ENCODE data around the gene USP53. TPM values are rescaled to one million over a fixed set of nuclear protein-coding genes. Genes with fewer than 3 reads are reported as not detected.
A peak's percentile ranks its signal among the peaks of the same experiment; 100 is the strongest.

USP53 gene
- total RNA-seq, 1 donor from 2014 or later: 20.4 TPM

DNA sequence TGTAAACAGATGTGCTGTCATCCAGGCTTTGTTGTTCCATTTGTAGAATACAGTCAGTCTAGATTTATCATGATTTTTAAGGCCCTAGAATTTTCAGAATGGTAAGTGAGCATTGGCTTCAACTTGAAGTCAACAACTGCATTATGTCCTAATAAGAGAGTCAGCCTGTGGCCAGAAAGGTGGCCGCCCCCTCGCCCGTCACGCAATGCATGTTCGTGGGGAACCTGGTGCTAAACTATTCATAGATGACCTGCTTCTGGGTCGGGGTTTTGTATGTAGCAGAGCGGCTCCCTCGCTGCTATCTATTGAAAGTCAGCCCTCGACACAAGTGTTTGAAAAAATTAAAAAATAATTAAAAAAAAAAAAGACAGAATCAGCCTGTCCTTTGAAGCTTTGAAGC lies 24.7 kb downstream of the USP53 start:
- Mint-ChIP-seq H3K4me1 (peaks cover 29% of the 10 kb centered on the region), H3K9me3 (no peaks in the 10 kb centered on the region), H3K4me3 (no peak overlapping the region), H3K27ac (no peak overlapping the region), H3K36me3 (ENCODE audit: low read depth) (peaks cover 36% of the 10 kb centered on the region), H3K27me3 (no peaks in the 10 kb centered on the region)
- intact Hi-C loops (cut with micrococcal nuclease): no loop called here
- POLR2A ChIA-PET: interaction anchor here (0.5 kb wide), 1 partner anchor 33 kb away, joined by 4 read pairs; no protein-coding TSS in a partner anchor
- no peak for DNase-seq
- CTCF ChIA-PET: no interaction called here
- ATAC-seq (ENCODE audit: low read depth): no peak
- TF ChIP-seq, protein P1, sequence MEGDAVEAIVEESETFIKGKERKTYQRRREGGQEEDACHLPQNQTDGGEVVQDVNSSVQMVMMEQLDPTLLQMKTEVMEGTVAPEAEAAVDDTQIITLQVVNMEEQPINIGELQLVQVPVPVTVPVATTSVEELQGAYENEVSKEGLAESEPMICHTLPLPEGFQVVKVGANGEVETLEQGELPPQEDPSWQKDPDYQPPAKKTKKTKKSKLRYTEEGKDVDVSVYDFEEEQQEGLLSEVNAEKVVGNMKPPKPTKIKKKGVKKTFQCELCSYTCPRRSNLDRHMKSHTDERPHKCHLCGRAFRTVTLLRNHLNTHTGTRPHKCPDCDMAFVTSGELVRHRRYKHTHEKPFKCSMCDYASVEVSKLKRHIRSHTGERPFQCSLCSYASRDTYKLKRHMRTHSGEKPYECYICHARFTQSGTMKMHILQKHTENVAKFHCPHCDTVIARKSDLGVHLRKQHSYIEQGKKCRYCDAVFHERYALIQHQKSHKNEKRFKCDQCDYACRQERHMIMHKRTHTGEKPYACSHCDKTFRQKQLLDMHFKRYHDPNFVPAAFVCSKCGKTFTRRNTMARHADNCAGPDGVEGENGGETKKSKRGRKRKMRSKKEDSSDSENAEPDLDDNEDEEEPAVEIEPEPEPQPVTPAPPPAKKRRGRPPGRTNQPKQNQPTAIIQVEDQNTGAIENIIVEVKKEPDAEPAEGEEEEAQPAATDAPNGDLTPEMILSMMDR (IDR thresholded peaks at IDR 0.05): no peak

- no peak overlapping the region for H3K27ac Mint-ChIP-seq
Measured at GRCh38 chr4:119237642-119238041, 25.1 kb downstream of the USP53 start.

GRCh38 chr4:119238068-119238722 lies 25.7 kb downstream of the USP53 start:
- peaks cover 24% of the 10 kb centered on the region for H3K4me1 Mint-ChIP-seq
- no peak overlapping the region for H3K4me3 Mint-ChIP-seq
- intact Hi-C loops (cut with micrococcal nuclease): loop anchor here (1.0 kb wide), 1 partner anchor 26 kb away; the partner anchor contains the start of gene USP53
- peaks cover 34% of the 10 kb centered on the region for H3K36me3 Mint-ChIP-seq (ENCODE audit: low read depth)
- no peaks in the 10 kb centered on the region for H3K9me3 Mint-ChIP-seq
- ChIA-PET POLR2A (interaction anchor here (0.8 kb wide), 1 partner anchor 26 kb away, joined by 3 read pairs; the partner anchor contains the start of gene USP53), CTCF (interaction anchor here (1.3 kb wide), 1 partner anchor 196 kb away, joined by 3 read pairs; no protein-coding TSS in a partner anchor)
- TF ChIP-seq, protein P1 (IDR thresholded peaks at IDR 0.05): no peak
- H3K27me3 Mint-ChIP-seq: no peaks in the 10 kb centered on the region
- H3K27ac Mint-ChIP-seq: peak overlapping the region; percentile 38
- peak; percentile 66 for ATAC-seq (ENCODE audit: low read depth)
- no peak for DNase-seq

More at GRCh38 chr4:119237642-119238041, 25.1 kb downstream of the USP53 start:
- Mint-ChIP-seq H3K4me3 (no peak overlapping the region), H3K9me3 (no peaks in the 10 kb centered on the region), H3K27me3 (no peaks in the 10 kb centered on the region), H3K4me1 (peaks cover 28% of the 10 kb centered on the region), H3K36me3 (ENCODE audit: low read depth) (peaks cover 34% of the 10 kb centered on the region)
- ATAC-seq (ENCODE audit: low read depth) (no peak), DNase-seq (no peak)
- CTCF ChIA-PET: interaction anchor here (1.3 kb wide), 1 partner anchor 195 kb away, joined by 3 read pairs; no protein-coding TSS in a partner anchor
- intact Hi-C loops (cut with micrococcal nuclease): loop anchor here (1.0 kb wide), 1 partner anchor 25 kb away; the partner anchor contains the start of gene USP53
- POLR2A ChIA-PET: interaction anchor here (0.5 kb wide), 1 partner anchor 33 kb away, joined by 4 read pairs; no protein-coding TSS in a partner anchor
- TF ChIP-seq, protein P1 (IDR thresholded peaks at IDR 0.05): no peak

- H3K27ac Mint-ChIP-seq: no peak overlapping the region
- peaks cover 26% of the 10 kb centered on the region for H3K4me1 Mint-ChIP-seq
- ChIA-PET CTCF (no interaction called here), POLR2A (no interaction called here)
- no peak overlapping the region for H3K4me3 Mint-ChIP-seq
- H3K36me3 Mint-ChIP-seq (ENCODE audit: low read depth): peaks cover 32% of the 10 kb centered on the region
- TF ChIP-seq, protein P1 (IDR thresholded peaks at IDR 0.05): no peak
- no peaks in the 10 kb centered on the region for H3K27me3 Mint-ChIP-seq
- H3K9me3 Mint-ChIP-seq: no peaks in the 10 kb centered on the region
- DNase-seq (no peak), ATAC-seq (ENCODE audit: low read depth) (no peak)
- intact Hi-C loops (cut with micrococcal nuclease): loop anchor here (5.0 kb wide), 1 partner anchor 42 kb away; no protein-coding TSS in a partner anchor
Measured at GRCh38 chr4:119240128-119240527, 27.6 kb downstream of the USP53 start.

DNA sequence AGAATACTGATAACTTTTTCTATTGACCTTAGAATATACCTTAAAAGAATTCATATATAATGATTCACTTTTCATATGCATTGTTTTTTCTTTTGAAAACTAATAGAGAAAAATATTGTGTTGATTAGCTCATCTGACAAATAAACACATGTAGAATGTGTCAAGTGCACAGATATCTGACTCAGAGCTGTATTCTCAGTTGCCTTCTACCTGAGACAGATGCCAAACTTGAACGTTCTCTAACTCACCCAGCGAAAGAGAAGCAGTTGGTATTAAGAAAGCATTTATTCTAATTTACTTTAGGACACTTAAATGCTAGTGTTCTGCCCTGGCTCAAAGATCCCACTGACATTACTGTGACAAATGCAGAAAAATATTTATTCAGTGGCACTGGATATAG lies 28.1 kb downstream of the USP53 start:
- TF ChIP-seq, protein P1 (IDR thresholded peaks at IDR 0.05): no peak
- H3K9me3 Mint-ChIP-seq: no peaks in the 10 kb centered on the region
- ChIA-PET CTCF (no interaction called here), POLR2A (no interaction called here)
- H3K4me1 Mint-ChIP-seq: peaks cover 27% of the 10 kb centered on the region
- peaks cover 28% of the 10 kb centered on the region for H3K36me3 Mint-ChIP-seq (ENCODE audit: low read depth)
- no peaks in the 10 kb centered on the region for H3K27me3 Mint-ChIP-seq
- ATAC-seq (ENCODE audit: low read depth): no peak
- no peak overlapping the region for H3K4me3 Mint-ChIP-seq
- intact Hi-C loops (cut with micrococcal nuclease): loop anchor here (5.0 kb wide), 1 partner anchor 42 kb away; no protein-coding TSS in a partner anchor
- DNase-seq: no peak
- H3K27ac Mint-ChIP-seq: no peak overlapping the region

All from activated B cell treated with CpG ODN at 0.5 μM for 24 hours (primary cell).